OCI-LY3 (cell line): ENCODE measurements around the gene GNG2.

ENCODE experiments used
- CTCF ChIP-seq: fragments of 200-600, 300-600 bp; sonication (generic); IDR thresholded peaks from 2 replicates; pipeline ENCODE4 v1.5.1; 2014; ENCODE audit warnings: antibody characterized with exemption, low read length, low read depth
- EZH2phosphoT487 ChIP-seq: fragments of 200-600 bp; shearing (Covaris generic); IDR thresholded peaks from 2 replicates; pipeline ENCODE4 v1.6.1; 2018; ENCODE audit warnings: antibody characterized with exemption, mixed run types, low read depth

DNA sequence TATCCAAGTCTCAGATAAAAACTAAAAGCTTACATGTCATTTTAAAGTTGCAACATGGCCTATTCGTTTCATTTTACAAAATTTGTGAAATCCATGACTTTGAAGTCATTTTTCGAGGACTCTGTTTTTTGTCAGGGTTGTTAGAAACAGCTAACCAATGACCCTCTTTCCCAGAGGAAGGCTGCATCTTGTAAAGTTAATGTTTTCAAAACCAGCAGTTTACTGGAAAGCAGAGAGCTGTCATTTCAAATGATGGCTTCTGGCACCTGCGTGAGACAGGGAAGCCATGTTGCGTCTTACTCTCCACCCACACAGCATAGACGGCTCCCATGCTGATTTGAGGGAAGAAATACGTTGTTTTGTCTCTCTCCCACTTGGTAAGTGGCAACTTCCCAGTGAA is 78.8 kb downstream of the GNG2 start:
- TF ChIP-seq CTCF: no peak
- TF ChIP-seq EZH2phosphoT487: no peak
